HG03280 (cell line): Measurements from ENCODE around the gene LRRC2.
"Not testable (repeated sequence)": the region's sequence is repeated elsewhere in the genome, so short reads cannot be mapped to it uniquely, and the experiment has no call there.

Experiments
- ATAC-seq: cut with Tn5 transposase; IDR thresholded peaks from one replicate; pipeline ENCODE4 v1.9.1; 2021; ENCODE audit warnings: mild to moderate bottlenecking, moderate library complexity; ENCODE audit not compliant: unreplicated experiment

LRRC2 gene

DNA sequence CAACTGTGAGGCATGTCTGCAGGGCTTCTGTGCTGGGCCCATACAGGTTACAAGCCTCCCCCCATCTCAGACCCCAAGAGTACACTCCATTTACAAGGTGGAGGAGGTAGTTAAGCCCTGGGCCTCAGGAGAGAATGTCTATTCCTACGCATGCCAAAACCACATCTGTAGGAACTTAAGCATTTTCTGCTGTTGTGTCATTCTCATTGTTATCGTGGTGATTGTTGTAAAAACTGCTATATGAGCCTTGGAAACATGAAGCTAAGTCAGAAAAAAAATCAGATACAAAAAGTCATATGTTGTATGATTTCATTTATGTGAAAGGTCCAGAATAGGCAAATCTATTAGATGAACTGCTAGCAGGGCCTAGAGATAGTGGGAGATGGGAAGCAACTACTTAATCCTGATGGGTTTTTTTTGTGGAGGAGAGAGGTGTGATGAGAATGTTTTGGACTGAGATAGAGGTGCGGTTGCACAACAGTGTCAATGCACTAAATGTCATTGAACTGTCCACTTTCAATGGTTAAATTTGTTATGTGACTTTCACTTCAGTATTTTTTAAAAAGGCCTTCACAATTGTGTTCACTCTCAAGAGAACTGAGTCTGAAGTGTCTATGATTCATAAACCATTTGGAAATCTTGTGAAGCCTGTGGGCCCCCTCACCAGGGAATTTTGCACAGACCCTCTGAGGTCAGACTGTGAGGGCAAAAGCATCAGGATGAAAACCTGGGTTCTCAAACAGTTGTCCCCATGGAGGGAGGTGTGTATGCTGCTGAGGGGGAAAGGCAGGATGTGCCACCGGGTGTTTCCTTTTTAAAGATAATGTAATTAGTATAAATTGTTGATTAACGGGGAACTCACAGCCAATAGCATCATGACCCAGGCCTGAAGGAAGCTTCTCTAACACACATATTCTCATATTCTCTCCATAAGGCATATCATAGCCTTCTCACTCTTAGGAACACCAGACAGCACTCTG, 65.2 kb downstream of the LRRC2 start:
- no peak for ATAC-seq

DNA sequence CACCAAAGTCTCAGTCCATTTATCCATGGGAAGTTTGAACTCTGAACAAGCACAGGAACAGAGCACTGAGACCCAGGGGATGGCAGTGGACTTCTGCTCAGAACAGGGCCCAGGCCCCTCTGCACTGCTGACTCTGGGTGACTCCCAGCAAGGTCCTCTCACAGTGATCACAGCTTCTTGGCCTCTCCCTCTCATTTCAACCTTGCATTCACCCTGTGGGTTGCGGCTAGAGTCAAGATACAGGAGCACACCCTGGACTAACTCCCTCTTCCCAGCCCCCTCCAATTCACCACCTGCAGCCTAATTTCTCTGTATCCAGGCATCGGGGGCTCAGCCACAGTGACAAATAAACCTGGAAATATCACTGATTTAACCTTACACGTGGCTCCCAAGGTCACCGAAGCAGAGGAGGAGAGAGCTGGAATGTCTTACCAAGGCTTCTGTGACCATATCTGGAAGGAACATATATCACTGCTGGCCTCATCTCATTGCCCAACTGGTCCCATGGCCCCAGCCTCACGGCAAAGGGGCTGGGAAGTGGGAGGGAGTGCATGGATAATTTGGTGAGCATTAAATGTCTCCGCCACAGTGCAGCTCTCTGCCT, 67.1 kb downstream of the LRRC2 start:
- no peak for ATAC-seq

DNA sequence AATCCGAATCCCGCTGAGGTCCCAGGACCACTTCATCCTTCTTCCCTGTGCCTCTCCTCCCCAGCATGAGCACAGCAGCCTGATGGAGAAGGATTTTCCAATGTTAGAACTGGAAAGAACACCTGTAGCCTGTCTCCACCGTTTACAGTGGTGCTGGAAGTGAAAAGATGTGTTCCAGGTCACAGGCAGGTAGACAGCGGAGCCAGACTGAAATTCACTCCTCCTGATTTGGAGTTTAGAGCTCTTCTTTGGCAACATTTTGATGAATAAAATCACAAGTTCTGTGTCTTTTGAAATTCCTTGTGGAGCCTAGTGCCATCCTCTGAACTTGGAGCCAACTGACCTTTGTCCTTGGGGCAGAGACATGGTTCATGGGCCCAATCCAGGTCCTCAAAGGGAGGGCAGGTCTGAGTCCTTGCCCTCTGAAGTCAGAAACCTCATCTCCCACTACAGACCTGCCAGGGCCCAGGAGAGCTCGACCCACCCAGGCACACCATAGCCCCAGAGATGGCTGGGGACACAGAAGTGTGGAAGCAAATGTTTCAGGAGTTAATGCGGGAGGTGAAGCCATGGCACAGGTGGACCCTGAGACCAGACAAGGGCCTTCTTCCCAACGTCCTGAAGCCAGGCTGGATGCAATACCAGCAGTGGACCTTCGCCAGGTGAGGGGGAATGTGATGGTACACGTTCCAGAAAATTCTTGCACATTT, 68.4 kb downstream of the LRRC2 start, which contains the start of gene RTP3:
TSS of gene RTP3 (plus strand) at position 421 of the 710 bp plus-strand sequence. CDS start at position 508, 87 bp downstream.
- no peak for ATAC-seq

DNA sequence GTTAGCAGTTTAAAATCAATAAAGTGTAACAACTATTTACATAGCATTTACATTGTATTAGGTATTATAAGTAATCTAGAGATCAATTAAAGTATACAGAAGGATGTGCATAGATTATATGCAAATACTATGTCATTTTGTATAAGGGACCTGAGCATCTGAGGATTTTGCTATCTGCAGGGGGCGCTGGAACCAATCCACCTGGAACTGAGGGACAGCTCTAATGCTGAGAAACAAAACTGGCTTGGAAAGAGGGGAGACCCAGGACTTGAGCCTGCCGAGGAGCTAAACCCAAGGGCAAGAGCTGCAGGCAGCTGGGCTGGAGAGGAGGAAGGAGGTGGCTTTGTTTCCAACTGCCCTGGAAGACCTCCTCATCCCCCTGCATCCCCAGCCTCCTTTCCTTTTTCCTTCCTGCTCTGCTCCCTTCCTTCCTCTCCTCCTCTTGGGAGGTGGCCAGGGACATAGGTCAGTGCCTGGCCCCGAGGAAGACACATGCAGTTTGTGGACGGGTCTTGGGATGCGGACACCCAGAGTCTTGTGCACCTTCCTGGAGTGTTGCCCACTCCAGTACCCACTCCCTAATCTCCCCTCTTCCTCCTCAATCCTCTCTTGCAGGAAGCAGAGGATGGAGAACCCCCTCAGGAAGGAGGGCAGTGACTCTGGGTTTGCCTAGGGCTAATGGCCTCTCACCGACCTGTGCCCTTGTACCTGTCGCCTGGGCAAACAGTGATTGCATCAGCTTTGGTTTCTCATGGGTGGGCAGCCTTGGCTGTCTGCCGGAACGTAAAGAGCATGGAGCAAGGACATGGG, 69.2 kb downstream of the LRRC2 start:
- no peak for ATAC-seq

DNA sequence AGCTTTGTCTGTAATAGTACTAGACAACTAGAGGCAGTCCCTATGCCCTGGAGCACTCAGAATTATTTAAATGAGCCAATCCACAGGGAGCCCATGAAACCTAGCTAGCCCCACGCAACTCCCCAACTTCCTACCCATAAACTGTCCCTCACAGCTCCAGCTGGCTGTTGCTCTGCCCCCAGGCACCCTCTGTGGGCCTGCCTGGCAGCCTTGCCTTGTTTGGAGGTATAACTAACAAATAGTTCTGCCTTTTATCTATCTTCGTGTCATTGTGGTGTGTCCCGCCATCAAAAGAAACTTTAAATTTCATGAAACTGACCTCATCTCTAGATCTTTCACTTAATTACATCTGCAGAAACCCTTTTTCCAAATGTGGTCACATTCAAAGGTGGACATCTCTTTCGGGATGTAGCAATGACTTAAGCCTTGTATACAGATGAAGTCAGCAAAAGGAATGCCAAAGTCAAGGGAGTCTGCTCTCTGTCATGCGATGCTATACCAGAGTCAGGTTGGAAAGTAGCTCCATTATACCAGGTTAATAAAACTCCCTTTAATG, 70.1 kb downstream of the LRRC2 start:
- ATAC-seq, result no peak

DNA sequence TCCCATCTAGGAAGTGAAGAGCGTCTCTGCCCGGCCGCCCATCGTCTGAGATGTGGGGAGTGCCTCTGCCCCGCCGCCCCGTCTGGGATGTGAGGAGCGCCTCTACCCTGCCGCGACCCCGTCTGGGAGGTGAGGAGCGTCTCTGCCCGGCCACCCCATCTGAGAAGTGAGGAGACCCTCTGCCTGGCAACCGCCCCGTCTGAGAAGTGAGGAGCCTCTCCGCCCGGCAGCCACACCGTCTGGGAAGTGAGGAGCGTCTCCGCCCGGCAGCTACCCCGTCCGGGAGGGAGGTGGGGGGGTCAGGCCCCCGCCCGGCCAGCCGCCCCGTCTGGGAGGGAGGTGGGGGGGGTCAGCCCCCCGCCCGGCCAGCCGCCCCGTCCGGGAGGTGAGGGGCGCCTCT, 71.6 kb downstream of the LRRC2 start:
- ATAC-seq, result not testable (repeated sequence)

DNA sequence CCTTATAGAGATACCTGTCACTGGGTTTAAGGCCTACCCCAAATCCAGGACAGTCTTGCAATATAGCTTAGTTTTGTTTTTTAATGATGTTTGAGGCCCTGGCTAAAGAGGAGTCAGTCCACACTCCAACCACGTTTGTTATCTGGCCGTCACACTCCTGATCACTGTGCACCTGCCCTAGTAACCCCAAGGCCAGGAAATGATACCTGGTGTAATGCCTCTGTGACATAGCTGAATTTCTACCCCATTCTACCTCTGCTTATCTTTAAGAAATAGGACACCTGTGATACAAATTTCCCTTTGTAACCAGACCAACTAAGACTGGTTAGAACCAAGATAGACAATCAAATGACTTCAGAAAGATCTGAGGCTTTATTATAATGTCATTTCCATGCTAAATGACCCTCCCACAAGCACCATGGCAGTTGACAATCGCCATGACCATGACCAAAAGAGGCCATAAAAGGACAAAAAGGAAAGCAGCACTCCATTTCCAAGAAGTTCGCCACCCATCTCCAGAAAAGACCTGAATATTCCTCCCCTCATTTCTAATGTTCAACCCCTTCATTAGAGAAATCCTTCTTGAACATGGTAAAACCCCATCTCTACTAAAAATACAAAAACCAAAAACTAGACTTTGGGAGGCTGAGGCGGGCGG, 73.1 kb downstream of the LRRC2 start:
- no peak for ATAC-seq

DNA sequence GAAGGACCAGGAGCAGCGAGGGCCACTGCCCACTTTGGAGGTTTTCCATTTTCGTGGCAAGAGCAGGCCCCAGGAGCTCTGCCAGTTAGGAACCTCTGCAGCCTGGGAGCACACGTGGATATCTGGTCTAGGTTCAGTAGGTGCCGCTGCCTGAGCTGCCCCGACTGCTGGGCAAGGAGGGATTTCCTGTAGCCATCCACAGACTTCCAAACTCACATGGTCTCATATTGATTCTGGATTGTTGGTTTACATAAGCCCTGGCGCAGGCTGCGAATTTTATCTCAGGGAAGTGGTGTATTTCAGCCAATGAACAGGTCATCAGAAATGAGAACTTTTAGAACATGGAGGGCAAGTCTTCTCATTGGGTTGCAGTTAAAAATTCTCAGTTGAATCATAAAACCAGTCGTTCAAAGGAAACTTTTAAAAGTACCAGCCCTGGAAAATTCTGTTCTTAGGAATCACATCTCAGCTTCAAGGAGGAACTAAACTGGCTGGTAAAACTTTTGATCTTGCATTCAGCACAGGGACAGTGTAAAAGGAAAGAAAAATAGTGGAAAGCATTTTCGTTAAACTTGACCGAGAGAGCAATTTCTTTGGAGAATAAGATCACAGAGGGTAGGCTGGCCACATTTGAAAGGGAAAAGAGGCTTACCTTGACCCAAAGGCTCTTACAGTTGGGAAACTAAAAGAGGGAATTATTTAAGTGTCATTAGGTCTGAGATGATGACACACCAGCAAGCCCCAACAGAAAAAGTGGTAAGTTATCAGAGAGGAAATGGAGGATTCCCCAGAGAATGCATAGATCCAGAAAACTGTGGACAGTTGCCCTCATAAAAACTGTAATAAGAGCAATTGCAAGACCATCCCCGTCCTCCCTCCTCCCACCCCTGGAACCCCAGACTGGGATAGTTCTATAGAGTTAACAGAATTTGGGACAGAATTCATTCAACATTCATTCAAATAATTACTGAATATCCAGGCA, 74.7 kb downstream of the LRRC2 start:
- no peak for ATAC-seq

DNA sequence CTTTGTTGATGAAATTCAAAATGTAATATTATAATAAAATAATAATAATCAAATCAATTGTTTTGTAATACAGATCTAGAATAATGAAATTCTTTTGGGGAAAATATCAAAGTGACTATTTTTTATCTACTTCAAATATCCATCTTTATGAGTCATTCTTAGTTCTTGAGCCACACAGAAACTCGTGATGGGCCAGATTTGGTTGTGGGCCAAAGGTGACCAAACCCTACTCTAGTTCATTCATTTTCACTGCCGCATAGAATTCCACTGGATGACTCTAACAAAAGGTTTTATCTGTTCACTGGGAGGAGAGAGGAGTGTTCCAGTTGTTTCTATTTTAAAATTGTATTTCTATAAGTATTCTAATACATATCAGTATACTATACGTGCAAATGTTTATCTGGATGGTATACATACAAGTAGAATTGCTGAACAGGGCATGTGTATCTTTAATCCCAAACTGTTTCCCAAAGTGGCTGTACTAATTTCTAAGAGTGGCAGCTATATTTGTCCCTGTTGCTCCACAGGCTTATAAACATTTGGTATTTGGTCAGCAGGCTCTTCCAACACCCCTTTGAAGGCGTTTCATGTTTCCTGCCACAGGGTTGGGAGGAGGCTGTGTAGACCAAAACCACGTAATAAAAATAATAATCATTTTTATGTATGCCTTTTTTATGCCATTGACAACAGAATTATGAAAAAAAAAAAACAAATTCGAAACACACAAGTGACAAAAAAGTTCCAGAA, 75.6 kb downstream of the LRRC2 start:
- ATAC-seq, result no peak

DNA sequence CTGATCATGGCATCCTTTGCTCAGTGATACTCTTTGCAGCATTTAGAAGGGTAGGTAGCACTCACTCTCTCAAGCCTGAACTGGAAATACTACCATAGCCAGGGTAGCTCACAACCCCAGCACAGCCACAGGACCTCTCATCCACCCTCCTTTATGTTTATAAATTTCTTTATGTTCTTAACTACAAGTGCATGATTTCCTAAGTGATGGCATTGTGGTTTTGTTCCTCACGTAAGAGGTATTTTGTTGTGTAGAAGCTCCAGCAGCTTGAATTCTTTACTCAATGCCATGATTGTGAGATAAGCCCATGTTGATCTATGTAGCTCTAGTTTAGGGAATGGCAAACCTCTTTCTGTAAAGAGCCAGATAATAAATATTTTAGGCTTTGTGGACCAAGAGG, 76.2 kb downstream of the LRRC2 start:
- ATAC-seq, result no peak

DNA sequence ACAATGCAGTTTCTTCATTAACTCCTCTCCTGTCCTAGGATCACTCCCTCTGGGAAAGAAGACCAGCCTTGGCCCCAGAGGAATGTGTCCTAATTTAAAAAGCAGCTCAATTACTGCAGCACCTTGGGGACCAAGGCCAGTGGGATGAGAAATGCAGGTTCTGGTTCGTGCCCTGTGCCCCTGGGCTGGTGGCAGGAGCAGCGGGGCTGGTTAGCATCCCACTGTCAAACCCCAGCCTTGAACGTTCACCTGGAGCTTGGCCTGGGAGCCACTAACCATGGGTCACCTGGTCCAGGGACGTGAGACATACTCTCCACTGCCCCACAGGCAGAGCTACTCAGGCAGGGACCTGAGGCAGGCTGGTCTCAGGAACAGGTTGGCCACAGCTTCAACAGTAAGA, 76.7 kb downstream of the LRRC2 start:
- ATAC-seq, result no peak

DNA sequence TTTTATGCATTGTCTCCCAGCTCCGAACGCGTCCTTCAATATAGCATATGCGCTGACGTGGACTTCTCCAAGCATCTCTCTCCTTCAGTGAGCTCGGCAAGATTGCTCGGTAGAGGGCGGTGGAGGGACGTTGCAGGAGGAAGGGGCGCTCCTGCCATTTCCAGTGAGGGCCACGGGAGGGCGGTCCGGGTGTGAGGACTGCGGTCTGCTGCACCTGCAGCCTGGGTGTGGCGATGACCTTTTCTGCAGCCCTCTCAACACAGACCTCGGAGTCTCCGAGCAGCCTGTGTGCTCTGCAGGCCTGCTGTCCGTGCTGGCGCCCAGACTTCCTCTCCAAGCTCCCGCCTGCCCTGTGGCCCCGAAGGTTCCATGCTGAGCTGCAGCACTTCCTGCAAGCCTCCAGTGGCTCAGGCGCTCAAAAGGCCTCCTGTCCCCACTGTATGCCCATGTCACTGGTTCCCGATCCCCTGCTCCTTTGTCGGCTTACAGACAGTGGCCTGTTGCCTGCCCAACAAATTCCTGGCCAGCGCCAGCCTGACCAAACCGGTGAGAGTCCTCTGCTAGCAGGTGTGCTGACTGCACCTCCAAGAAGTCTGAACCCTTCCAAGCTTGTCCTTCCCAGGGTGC, 77.3 kb downstream of the LRRC2 start:
- ATAC-seq, result peak; percentile 94

DNA sequence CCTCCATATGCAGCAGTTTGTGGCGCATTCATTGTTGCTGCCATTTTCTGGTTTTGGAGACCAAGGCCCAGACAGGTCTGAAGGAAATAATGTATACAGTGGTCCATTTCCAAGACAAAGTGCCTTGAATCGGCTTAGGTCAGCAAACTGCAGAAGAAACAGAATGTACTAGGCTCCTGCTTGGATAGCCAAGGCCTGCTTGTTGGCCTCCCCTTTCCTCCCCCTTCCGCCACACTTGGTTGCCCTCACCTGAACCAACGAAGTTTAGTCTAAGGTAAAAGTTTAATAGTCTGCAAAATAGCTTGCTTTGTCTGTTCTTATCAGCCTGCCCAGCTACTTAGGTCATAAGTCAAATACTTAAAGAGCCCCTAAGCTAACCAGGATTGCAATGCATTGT, 80.3 kb downstream of the LRRC2 start:
- no peak for ATAC-seq

DNA sequence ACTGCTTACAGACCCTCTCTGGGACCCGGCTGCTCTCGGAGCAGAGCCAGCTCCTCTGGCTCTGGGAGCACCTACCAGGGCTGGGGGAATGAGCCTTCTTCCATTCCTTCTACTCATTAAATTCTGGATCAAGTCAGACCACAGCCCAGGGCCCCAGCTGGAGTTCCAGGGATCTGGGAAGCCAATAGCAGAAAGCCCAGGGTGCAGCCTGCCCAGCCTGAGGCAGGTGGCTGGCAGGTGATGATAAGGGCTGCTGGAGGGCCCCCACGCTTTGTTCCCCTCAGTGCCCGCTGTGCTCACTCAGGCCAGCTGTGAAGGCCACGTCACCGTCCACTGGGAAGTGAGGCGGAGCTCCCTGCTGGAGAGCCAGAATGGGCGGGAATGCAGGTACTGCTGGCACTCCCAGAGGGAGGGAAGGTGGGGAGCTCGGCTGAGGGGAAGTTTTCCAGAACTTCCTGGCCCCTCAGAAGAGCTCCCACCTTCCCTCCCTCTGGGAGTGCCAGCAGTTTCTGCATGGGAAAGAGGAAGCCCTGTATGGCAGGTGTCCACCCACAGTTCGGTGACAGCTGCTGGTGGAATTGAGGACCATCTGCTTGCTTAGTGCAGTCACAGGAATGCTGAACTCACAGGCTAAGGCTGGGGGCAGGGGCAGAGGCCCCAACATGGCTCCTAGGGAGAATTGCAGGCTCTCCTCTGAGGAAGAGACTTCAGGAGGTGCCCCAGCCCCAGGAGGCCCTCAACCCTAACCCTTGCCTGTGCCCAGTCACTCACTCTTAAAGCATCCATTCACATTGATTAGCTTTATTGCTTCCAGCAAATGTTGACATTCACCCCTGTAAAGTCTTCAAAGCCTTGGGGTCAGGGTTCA, 81.0 kb downstream of the LRRC2 start:
- ATAC-seq, result no peak

DNA sequence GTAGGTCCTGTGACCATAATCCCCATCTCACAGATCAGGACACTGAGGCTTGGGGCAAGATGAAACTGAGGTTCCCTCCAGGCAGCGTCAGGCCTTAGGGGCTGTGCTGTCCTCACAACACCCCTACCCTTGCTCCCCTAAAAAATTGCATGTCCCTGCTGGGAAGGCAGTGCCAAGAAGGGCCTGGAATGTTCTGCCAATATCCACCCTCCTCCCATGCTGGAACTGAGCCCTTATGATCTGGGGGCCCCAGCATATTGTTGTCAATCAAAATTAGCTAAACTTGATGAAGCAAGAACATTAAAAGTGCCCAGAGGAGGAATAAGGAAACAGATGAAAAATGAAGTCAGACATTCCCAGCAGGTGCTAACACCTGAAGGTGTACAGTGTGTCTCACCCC, 81.7 kb downstream of the LRRC2 start:
- ATAC-seq, result no peak

DNA sequence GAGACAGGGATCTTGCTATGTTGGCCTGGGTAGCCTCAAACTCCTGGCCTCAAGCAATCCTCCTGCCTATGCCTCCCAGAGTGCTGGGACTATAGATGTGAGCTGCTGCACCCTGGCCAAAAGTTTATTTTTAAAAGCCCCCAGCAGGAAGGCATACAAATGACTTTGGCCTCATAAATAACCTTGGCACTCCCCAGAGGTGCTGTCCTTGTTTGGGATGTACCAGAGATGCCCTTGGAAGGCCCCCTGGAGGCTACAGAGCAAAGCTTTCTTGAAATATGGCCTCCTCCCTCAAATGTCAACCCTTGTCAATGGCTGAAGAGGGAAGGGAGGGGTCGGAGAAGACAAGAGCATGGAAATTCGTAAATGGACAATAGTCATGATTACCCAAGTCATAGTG, 82.3 kb downstream of the LRRC2 start:
- ATAC-seq, result no peak
